GM23338 (cell line): ENCODE results near the gene CCDC188. TPM values are rescaled to one million over a fixed set of nuclear protein-coding genes. Genes with fewer than 3 reads are reported as not detected.

Experiments used
- ATAC-seq: fragments of 200-7000 bp; cut with Tn5 transposase; 3 replicates; pipeline ENCODE4 v1.9.1; 2020
- DNase-seq: peaks from one replicate; pipeline ENCODE4 v3.0.0-alpha.2; 2015; ENCODE audit warnings: low spot score
- H2AFZ ChIP-seq: fragments of 200-600 bp; sonication (generic); 2 replicates; pipeline ENCODE4 v1.8.0; 2016; ENCODE audit warnings: antibody characterized with exemption, mild to moderate bottlenecking, moderate library complexity
- H3F3A ChIP-seq: fragments of 200-600 bp; sonication (generic); replicated peaks from 2 replicates; pipeline ENCODE4 v1.8.0; 2017; ENCODE audit warnings: antibody characterized with exemption, mixed run types, low read depth
- H3K27ac ChIP-seq: fragments of 200-600 bp; sonication (generic); 2 replicates; pipeline ENCODE4 v1.6.1; 2016; ENCODE audit warnings: low read depth
- H3K27me3 ChIP-seq: fragments of 200-600 bp; sonication (generic); 2 replicates; pipeline ENCODE4 v1.8.0; 2016; ENCODE audit warnings: mild to moderate bottlenecking, mixed run types, moderate library complexity; ENCODE audit not compliant: insufficient read depth
- H3K36me3 ChIP-seq: fragments of 200-600 bp; sonication (generic); 2 replicates; pipeline ENCODE4 v1.8.0; 2016; ENCODE audit warnings: mild to moderate bottlenecking; ENCODE audit not compliant: insufficient read depth
- H3K4me1 ChIP-seq: fragments of 200-600 bp; sonication (generic); 2 replicates; pipeline ENCODE4 v1.8.0; 2016; ENCODE audit warnings: mild to moderate bottlenecking, moderate library complexity; ENCODE audit not compliant: insufficient read depth
- H3K4me2 ChIP-seq: fragments of 200-600 bp; sonication (generic); 2 replicates; pipeline ENCODE4 v1.7.1; 2017; ENCODE audit warnings: mixed run types
- H3K4me3 ChIP-seq: fragments of 200-600 bp; sonication (generic); 2 replicates; pipeline ENCODE4 v1.6.1; 2016; ENCODE audit warnings: mixed run types
- H3K79me2 ChIP-seq: fragments of 200-600 bp; sonication (generic); replicated peaks from 2 replicates; pipeline ENCODE4 v1.8.0; 2017; ENCODE audit warnings: mild to moderate bottlenecking; ENCODE audit not compliant: insufficient read depth
- H3K9me2 ChIP-seq: fragments of 200-600 bp; sonication (generic); 2 replicates; pipeline ENCODE4 v1.8.0; 2017; ENCODE audit not compliant: insufficient read depth
- H4K20me1 ChIP-seq: fragments of 200-600 bp; sonication (generic); replicated peaks from 2 replicates; pipeline ENCODE4 v1.8.0; 2017; ENCODE audit warnings: mild to moderate bottlenecking; ENCODE audit not compliant: insufficient read depth
- H3K27ac Mint-ChIP-seq: 2 replicates; pipeline ENCODE4 v1.8.0; 2020; ENCODE audit warnings: inconsistent platforms, mild to moderate bottlenecking, moderate library complexity, mixed read lengths
- H3K27me3 Mint-ChIP-seq: 3 replicates; pipeline ENCODE4 v1.8.0; 2022; ENCODE audit warnings: low read depth, mild to moderate bottlenecking, moderate library complexity, mixed read lengths, inconsistent platforms; ENCODE audit not compliant: insufficient read depth, poor library complexity
- H3K36me3 Mint-ChIP-seq: 3 replicates; pipeline ENCODE4 v1.8.0; 2021; ENCODE audit warnings: low read depth, mild to moderate bottlenecking, inconsistent platforms, moderate library complexity, mixed read lengths
- H3K4me1 Mint-ChIP-seq: 3 replicates; pipeline ENCODE4 v1.8.0; 2020; ENCODE audit warnings: mild to moderate bottlenecking, inconsistent platforms, mixed read lengths
- H3K4me3 Mint-ChIP-seq: 3 replicates; pipeline ENCODE4 v1.8.0; 2021; ENCODE audit warnings: moderate library complexity, mild to moderate bottlenecking, inconsistent platforms, mixed read lengths
- H3K9me3 Mint-ChIP-seq: 3 replicates; pipeline ENCODE4 v1.8.0; 2020; ENCODE audit warnings: moderate library complexity, mild to moderate bottlenecking, inconsistent platforms, mixed read lengths
- CREB1 ChIP-seq: fragments of 250-450 bp; sonication (Bioruptor Pico); IDR thresholded peaks from 2 replicates; pipeline ENCODE4 v1.5.0; 2020; ENCODE audit warnings: low read depth, mild to moderate bottlenecking, moderate library complexity
- EZH2 ChIP-seq: fragments of 200-600 bp; sonication (generic); IDR thresholded peaks from one replicate; pipeline ENCODE4 v1.8.0; 2017; ENCODE audit warnings: antibody characterized with exemption, mild to moderate bottlenecking, low read depth; ENCODE audit not compliant: unreplicated experiment
- EZH2phosphoT487 ChIP-seq: fragments of 200-600 bp; sonication (generic); IDR thresholded peaks from one replicate; pipeline ENCODE4 v1.8.1; 2018; ENCODE audit warnings: antibody characterized with exemption; ENCODE audit not compliant: unreplicated experiment
- JUNB ChIP-seq: IDR thresholded peaks from one replicate; pipeline ENCODE4 v1.6.1; 2016; ENCODE audit warnings: antibody characterized with exemption; ENCODE audit not compliant: unreplicated experiment
- NANOG ChIP-seq: IDR thresholded peaks from 2 replicates; pipeline ENCODE4 v1.6.1; 2016; ENCODE audit warnings: antibody characterized with exemption, borderline replicate concordance
- POLR2AphosphoS5 ChIP-seq: IDR thresholded peaks from 2 replicates; pipeline ENCODE4 v1.6.1; 2016; ENCODE audit warnings: antibody characterized with exemption, low read depth
- STAT1 ChIP-seq: IDR thresholded peaks from one replicate; pipeline ENCODE4 v1.6.1; 2016; ENCODE audit warnings: antibody characterized with exemption; ENCODE audit not compliant: unreplicated experiment
- ZNF114 ChIP-seq: fragments of 250-450 bp; sonication (Bioruptor Pico); IDR thresholded peaks from 2 replicates; pipeline ENCODE4 v1.5.0; 2020; ENCODE audit warnings: mild to moderate bottlenecking, moderate library complexity
- ZNF331 ChIP-seq: fragments of 250-450 bp; sonication (Bioruptor Pico); IDR thresholded peaks from 2 replicates; pipeline ENCODE4 v1.5.0; 2020; ENCODE audit warnings: low read depth, mild to moderate bottlenecking, moderate library complexity
- polyA plus RNA-seq: library from polyadenylated mRNA; unstranded; fragments of >200 nt; fragmentation: Nextera tagmentation; extraction: Ambion mirVana; gene quantifications from 2 replicates; pipeline ENCODE4 v1.2.1, GENCODE V29; 2016
- total RNA-seq: library from RNA; depleted of rRNA; stranded (reverse); fragments of >200 nt; shearing (Covaris generic); gene quantifications from 2 replicates; pipeline ENCODE4 v1.2.3, GENCODE V29; 2014
- TF ChIP-seq, protein P1 (sequence below): IDR thresholded peaks from 2 replicates; pipeline ENCODE4 v1.6.1; 2016; ENCODE audit warnings: antibody characterized with exemption
- TF ChIP-seq, protein P2 (sequence below), 2 experiments: fragments of 200-600 bp in 1 of 2; sonication (generic) in 1 of 2; conservative IDR thresholded peaks; 2 replicates each; pipeline versions ENCODE4 v1.5.1 to v1.6.1; 2016 to 2017; ENCODE audit warnings: antibody characterized with exemption in 2 of 2, low read depth in 2 of 2, mild to moderate bottlenecking in 2 of 2, moderate library complexity in 1 of 2
- TF ChIP-seq, protein P3 (sequence below): fragments of 250-450 bp; sonication (Bioruptor Pico); IDR thresholded peaks from 2 replicates; pipeline ENCODE4 v1.5.0; 2020; ENCODE audit warnings: mild to moderate bottlenecking, moderate library complexity
- TF ChIP-seq, protein P4 (sequence below): IDR thresholded peaks from one replicate; pipeline ENCODE4 v1.6.1; 2018; ENCODE audit warnings: antibody characterized with exemption; ENCODE audit not compliant: unreplicated experiment

Gene CCDC188
- total and polyA plus RNA-seq, 2 experiments from 2014 or later, result not detected

DNA sequence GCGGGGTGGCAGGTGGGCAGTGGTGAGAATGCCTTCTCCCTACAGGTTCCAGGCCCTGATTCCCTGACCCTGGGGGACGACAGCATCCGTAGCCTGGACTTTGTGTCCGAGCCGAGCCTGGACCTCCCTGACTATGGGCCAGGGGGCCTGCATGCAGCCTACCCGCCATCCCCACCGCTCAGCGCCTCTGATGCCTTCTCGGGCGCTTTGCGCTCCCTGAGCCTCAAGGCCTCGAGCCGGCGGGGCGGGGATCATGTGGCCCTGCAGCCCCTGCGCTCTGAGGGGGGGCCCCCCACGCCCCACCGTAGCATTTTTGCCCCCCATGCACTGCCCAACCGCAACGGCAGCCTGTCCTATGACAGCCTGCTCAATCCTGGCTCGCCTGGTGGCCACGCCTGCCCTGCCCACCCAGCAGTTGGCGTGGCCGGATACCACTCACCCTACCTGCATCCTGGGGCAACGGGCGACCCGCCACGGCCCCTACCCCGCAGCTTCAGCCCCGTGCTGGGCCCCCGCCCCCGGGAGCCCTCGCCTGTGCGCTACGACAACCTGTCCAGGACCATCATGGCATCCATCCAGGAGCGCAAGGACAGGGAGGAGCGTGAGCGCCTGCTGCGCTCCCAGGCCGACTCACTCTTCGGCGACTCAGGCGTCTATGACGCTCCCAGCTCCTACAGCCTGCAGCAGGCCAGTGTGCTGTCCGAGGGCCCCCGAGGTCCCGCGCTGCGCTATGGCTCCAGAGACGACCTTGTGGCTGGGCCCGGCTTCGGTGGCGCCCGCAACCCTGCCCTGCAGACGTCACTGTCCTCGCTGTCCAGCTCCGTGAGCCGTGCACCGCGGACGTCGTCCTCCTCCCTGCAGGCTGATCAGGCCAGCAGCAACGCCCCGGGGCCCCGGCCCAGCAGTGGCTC lies 7.9 kb downstream of the CCDC188 start:
- Histone ChIP-seq H3K4me3 (no peak overlapping the region), H2AFZ (no peak overlapping the region), H3K79me2 (no peaks in the 10 kb centered on the region), H3F3A (no peaks in the 10 kb centered on the region), H3K4me1 (no peaks in the 10 kb centered on the region), H3K27ac (no peak overlapping the region), H3K4me2 (no peak overlapping the region), H3K36me3 (no peaks in the 10 kb centered on the region), H3K27me3 (no peaks in the 10 kb centered on the region), H3K9me2 (no peaks in the 10 kb centered on the region), H4K20me1 (no peaks in the 10 kb centered on the region; the same call in 1 of the 2 replicates)
- no peak for DNase-seq
- TF ChIP-seq STAT1, result no peak
- TF ChIP-seq JUNB, result no peak
- TF ChIP-seq POLR2AphosphoS5, result no peak
- TF ChIP-seq, protein P1, sequence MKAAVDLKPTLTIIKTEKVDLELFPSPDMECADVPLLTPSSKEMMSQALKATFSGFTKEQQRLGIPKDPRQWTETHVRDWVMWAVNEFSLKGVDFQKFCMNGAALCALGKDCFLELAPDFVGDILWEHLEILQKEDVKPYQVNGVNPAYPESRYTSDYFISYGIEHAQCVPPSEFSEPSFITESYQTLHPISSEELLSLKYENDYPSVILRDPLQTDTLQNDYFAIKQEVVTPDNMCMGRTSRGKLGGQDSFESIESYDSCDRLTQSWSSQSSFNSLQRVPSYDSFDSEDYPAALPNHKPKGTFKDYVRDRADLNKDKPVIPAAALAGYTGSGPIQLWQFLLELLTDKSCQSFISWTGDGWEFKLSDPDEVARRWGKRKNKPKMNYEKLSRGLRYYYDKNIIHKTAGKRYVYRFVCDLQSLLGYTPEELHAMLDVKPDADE, result no peak
- TF ChIP-seq, protein P2, sequence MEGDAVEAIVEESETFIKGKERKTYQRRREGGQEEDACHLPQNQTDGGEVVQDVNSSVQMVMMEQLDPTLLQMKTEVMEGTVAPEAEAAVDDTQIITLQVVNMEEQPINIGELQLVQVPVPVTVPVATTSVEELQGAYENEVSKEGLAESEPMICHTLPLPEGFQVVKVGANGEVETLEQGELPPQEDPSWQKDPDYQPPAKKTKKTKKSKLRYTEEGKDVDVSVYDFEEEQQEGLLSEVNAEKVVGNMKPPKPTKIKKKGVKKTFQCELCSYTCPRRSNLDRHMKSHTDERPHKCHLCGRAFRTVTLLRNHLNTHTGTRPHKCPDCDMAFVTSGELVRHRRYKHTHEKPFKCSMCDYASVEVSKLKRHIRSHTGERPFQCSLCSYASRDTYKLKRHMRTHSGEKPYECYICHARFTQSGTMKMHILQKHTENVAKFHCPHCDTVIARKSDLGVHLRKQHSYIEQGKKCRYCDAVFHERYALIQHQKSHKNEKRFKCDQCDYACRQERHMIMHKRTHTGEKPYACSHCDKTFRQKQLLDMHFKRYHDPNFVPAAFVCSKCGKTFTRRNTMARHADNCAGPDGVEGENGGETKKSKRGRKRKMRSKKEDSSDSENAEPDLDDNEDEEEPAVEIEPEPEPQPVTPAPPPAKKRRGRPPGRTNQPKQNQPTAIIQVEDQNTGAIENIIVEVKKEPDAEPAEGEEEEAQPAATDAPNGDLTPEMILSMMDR (conservative IDR thresholded peaks at IDR 0.05; ENCODE audit: low read depth in 2 of 2), result no peak
- TF ChIP-seq CREB1 (CRISPR knock-in tag), result no peak
- no peak for TF ChIP-seq ZNF331 (CRISPR knock-in tag)
- TF ChIP-seq NANOG, result no peak
- no peak for TF ChIP-seq EZH2phosphoT487
- no peak for TF ChIP-seq EZH2
- TF ChIP-seq, protein P3, sequence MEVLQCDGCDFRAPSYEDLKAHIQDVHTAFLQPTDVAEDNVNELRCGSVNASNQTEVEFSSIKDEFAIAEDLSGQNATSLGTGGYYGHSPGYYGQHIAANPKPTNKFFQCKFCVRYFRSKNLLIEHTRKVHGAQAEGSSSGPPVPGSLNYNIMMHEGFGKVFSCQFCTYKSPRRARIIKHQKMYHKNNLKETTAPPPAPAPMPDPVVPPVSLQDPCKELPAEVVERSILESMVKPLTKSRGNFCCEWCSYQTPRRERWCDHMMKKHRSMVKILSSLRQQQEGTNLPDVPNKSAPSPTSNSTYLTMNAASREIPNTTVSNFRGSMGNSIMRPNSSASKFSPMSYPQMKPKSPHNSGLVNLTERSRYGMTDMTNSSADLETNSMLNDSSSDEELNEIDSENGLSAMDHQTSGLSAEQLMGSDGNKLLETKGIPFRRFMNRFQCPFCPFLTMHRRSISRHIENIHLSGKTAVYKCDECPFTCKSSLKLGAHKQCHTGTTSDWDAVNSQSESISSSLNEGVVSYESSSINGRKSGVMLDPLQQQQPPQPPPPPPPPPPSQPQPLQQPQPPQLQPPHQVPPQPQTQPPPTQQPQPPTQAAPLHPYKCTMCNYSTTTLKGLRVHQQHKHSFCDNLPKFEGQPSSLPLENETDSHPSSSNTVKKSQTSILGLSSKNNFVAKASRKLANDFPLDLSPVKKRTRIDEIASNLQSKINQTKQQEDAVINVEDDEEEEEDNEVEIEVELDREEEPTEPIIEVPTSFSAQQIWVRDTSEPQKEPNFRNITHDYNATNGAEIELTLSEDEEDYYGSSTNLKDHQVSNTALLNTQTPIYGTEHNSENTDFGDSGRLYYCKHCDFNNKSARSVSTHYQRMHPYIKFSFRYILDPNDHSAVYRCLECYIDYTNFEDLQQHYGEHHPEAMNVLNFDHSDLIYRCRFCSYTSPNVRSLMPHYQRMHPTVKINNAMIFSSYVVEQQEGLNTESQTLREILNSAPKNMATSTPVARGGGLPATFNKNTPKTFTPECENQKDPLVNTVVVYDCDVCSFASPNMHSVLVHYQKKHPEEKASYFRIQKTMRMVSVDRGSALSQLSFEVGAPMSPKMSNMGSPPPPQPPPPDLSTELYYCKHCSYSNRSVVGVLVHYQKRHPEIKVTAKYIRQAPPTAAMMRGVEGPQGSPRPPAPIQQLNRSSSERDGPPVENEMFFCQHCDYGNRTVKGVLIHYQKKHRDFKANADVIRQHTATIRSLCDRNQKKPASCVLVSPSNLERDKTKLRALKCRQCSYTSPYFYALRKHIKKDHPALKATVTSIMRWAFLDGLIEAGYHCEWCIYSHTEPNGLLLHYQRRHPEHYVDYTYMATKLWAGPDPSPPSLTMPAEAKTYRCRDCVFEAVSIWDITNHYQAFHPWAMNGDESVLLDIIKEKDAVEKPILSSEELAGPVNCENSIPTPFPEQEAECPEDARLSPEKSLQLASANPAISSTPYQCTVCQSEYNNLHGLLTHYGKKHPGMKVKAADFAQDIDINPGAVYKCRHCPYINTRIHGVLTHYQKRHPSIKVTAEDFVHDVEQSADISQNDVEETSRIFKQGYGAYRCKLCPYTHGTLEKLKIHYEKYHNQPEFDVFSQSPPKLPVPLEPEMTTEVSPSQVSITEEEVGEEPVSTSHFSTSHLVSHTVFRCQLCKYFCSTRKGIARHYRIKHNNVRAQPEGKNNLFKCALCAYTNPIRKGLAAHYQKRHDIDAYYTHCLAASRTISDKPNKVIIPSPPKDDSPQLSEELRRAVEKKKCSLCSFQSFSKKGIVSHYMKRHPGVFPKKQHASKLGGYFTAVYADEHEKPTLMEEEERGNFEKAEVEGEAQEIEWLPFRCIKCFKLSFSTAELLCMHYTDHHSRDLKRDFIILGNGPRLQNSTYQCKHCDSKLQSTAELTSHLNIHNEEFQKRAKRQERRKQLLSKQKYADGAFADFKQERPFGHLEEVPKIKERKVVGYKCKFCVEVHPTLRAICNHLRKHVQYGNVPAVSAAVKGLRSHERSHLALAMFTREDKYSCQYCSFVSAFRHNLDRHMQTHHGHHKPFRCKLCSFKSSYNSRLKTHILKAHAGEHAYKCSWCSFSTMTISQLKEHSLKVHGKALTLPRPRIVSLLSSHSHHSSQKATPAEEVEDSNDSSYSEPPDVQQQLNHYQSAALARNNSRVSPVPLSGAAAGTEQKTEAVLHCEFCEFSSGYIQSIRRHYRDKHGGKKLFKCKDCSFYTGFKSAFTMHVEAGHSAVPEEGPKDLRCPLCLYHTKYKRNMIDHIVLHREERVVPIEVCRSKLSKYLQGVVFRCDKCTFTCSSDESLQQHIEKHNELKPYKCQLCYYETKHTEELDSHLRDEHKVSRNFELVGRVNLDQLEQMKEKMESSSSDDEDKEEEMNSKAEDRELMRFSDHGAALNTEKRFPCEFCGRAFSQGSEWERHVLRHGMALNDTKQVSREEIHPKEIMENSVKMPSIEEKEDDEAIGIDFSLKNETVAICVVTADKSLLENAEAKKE, result no peak
- no peak for TF ChIP-seq ZNF114
- TF ChIP-seq, protein P4, sequence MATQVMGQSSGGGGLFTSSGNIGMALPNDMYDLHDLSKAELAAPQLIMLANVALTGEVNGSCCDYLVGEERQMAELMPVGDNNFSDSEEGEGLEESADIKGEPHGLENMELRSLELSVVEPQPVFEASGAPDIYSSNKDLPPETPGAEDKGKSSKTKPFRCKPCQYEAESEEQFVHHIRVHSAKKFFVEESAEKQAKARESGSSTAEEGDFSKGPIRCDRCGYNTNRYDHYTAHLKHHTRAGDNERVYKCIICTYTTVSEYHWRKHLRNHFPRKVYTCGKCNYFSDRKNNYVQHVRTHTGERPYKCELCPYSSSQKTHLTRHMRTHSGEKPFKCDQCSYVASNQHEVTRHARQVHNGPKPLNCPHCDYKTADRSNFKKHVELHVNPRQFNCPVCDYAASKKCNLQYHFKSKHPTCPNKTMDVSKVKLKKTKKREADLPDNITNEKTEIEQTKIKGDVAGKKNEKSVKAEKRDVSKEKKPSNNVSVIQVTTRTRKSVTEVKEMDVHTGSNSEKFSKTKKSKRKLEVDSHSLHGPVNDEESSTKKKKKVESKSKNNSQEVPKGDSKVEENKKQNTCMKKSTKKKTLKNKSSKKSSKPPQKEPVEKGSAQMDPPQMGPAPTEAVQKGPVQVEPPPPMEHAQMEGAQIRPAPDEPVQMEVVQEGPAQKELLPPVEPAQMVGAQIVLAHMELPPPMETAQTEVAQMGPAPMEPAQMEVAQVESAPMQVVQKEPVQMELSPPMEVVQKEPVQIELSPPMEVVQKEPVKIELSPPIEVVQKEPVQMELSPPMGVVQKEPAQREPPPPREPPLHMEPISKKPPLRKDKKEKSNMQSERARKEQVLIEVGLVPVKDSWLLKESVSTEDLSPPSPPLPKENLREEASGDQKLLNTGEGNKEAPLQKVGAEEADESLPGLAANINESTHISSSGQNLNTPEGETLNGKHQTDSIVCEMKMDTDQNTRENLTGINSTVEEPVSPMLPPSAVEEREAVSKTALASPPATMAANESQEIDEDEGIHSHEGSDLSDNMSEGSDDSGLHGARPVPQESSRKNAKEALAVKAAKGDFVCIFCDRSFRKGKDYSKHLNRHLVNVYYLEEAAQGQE, result no peak
- Mint-ChIP-seq H3K27ac (no peak overlapping the region), H3K27me3 (peaks cover 7% of the 10 kb centered on the region), H3K4me3 (no peak overlapping the region), H3K36me3 (no peaks in the 10 kb centered on the region), H3K9me3 (no peaks in the 10 kb centered on the region), H3K4me1 (no peaks in the 10 kb centered on the region)
- no peak for ATAC-seq
